ENCODE data around the gene USP14. TPM values are rescaled to one million over a fixed set of nuclear protein-coding genes. Genes with fewer than 3 reads are reported as not detected.

USP14 gene
- total and polyA plus RNA-seq, 2 experiments from 2014 or later, result 82.4 to 83.5 TPM

GRCh38 chr18:253121-253520 is 94.8 kb downstream of the USP14 start:
- Histone ChIP-seq H3K4me3 (no peak overlapping the region), H3K27me3 (ENCODE audit: insufficient read depth) (no peaks in the 10 kb centered on the region), H3K27ac (ENCODE audit: low read depth) (no peak overlapping the region), H3F3A (replicated peaks; ENCODE audit: low read depth) (no peaks in the 10 kb centered on the region), H3K79me2 (replicated peaks; ENCODE audit: insufficient read depth) (no peaks in the 10 kb centered on the region), H3K36me3 (ENCODE audit: insufficient read depth) (peaks cover 63% of the 10 kb centered on the region), H3K9me2 (ENCODE audit: insufficient read depth) (no peaks in the 10 kb centered on the region), H3K4me2 (no peak overlapping the region), H2AFZ (no peak overlapping the region), H3K4me1 (ENCODE audit: insufficient read depth) (no peaks in the 10 kb centered on the region), H4K20me1 (replicated peaks; ENCODE audit: insufficient read depth) (peaks cover 4% of the 10 kb centered on the region; the same call in 1 of the 2 replicates)
- TF ChIP-seq STAT1 (IDR thresholded peaks at IDR 0.05; ENCODE audit: unreplicated experiment), result no peak
- no peak for TF ChIP-seq CREB1 (CRISPR knock-in tag; IDR thresholded peaks at IDR 0.05; ENCODE audit: low read depth)
- TF ChIP-seq POLR2AphosphoS5 (IDR thresholded peaks at IDR 0.05; ENCODE audit: low read depth), result no peak
- TF ChIP-seq NANOG (IDR thresholded peaks at IDR 0.05; ENCODE audit: borderline replicate concordance), result no peak
- TF ChIP-seq, protein P1, sequence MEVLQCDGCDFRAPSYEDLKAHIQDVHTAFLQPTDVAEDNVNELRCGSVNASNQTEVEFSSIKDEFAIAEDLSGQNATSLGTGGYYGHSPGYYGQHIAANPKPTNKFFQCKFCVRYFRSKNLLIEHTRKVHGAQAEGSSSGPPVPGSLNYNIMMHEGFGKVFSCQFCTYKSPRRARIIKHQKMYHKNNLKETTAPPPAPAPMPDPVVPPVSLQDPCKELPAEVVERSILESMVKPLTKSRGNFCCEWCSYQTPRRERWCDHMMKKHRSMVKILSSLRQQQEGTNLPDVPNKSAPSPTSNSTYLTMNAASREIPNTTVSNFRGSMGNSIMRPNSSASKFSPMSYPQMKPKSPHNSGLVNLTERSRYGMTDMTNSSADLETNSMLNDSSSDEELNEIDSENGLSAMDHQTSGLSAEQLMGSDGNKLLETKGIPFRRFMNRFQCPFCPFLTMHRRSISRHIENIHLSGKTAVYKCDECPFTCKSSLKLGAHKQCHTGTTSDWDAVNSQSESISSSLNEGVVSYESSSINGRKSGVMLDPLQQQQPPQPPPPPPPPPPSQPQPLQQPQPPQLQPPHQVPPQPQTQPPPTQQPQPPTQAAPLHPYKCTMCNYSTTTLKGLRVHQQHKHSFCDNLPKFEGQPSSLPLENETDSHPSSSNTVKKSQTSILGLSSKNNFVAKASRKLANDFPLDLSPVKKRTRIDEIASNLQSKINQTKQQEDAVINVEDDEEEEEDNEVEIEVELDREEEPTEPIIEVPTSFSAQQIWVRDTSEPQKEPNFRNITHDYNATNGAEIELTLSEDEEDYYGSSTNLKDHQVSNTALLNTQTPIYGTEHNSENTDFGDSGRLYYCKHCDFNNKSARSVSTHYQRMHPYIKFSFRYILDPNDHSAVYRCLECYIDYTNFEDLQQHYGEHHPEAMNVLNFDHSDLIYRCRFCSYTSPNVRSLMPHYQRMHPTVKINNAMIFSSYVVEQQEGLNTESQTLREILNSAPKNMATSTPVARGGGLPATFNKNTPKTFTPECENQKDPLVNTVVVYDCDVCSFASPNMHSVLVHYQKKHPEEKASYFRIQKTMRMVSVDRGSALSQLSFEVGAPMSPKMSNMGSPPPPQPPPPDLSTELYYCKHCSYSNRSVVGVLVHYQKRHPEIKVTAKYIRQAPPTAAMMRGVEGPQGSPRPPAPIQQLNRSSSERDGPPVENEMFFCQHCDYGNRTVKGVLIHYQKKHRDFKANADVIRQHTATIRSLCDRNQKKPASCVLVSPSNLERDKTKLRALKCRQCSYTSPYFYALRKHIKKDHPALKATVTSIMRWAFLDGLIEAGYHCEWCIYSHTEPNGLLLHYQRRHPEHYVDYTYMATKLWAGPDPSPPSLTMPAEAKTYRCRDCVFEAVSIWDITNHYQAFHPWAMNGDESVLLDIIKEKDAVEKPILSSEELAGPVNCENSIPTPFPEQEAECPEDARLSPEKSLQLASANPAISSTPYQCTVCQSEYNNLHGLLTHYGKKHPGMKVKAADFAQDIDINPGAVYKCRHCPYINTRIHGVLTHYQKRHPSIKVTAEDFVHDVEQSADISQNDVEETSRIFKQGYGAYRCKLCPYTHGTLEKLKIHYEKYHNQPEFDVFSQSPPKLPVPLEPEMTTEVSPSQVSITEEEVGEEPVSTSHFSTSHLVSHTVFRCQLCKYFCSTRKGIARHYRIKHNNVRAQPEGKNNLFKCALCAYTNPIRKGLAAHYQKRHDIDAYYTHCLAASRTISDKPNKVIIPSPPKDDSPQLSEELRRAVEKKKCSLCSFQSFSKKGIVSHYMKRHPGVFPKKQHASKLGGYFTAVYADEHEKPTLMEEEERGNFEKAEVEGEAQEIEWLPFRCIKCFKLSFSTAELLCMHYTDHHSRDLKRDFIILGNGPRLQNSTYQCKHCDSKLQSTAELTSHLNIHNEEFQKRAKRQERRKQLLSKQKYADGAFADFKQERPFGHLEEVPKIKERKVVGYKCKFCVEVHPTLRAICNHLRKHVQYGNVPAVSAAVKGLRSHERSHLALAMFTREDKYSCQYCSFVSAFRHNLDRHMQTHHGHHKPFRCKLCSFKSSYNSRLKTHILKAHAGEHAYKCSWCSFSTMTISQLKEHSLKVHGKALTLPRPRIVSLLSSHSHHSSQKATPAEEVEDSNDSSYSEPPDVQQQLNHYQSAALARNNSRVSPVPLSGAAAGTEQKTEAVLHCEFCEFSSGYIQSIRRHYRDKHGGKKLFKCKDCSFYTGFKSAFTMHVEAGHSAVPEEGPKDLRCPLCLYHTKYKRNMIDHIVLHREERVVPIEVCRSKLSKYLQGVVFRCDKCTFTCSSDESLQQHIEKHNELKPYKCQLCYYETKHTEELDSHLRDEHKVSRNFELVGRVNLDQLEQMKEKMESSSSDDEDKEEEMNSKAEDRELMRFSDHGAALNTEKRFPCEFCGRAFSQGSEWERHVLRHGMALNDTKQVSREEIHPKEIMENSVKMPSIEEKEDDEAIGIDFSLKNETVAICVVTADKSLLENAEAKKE (CRISPR knock-in tag; IDR thresholded peaks at IDR 0.05), result no peak
- TF ChIP-seq, protein P2, sequence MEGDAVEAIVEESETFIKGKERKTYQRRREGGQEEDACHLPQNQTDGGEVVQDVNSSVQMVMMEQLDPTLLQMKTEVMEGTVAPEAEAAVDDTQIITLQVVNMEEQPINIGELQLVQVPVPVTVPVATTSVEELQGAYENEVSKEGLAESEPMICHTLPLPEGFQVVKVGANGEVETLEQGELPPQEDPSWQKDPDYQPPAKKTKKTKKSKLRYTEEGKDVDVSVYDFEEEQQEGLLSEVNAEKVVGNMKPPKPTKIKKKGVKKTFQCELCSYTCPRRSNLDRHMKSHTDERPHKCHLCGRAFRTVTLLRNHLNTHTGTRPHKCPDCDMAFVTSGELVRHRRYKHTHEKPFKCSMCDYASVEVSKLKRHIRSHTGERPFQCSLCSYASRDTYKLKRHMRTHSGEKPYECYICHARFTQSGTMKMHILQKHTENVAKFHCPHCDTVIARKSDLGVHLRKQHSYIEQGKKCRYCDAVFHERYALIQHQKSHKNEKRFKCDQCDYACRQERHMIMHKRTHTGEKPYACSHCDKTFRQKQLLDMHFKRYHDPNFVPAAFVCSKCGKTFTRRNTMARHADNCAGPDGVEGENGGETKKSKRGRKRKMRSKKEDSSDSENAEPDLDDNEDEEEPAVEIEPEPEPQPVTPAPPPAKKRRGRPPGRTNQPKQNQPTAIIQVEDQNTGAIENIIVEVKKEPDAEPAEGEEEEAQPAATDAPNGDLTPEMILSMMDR (conservative IDR thresholded peaks at IDR 0.05; ENCODE audit: low read depth in 2 of 2), result no peak
- TF ChIP-seq JUNB (IDR thresholded peaks at IDR 0.05; ENCODE audit: unreplicated experiment), result no peak
- Mint-ChIP-seq H3K27me3 (ENCODE audit: insufficient read depth, low read depth, poor library complexity) (no peaks in the 10 kb centered on the region), H3K36me3 (ENCODE audit: low read depth) (peaks cover 78% of the 10 kb centered on the region), H3K4me1 (no peaks in the 10 kb centered on the region), H3K27ac (no peak overlapping the region), H3K9me3 (no peaks in the 10 kb centered on the region), H3K4me3 (no peak overlapping the region)
- ATAC-seq, result no peak
- DNase-seq (ENCODE audit: low spot score), result no peak

Data from GM23338 (cell line).